HCT116 (cell line): ENCODE results near the gene GLYR1. TPM values are rescaled to one million over a fixed set of nuclear protein-coding genes. Genes with fewer than 3 reads are reported as not detected.

ENCODE experiments used
- ATAC-seq: fragments of 200-7000 bp; cut with Tn5 transposase; 2 replicates; pipeline ENCODE4 v1.9.1; 2020; ENCODE audit warnings: mild to moderate bottlenecking, moderate library complexity
- BruUV-seq: library from RNA; stranded (reverse); fragments of 400-500 nt; replicated peaks from 2 replicates; lab custom pipeline; 2021; lab: Mats Ljungman, UMichigan
- CTCF ChIA-PET: fragments of 300-600 bp; sonication (Branson Sonifier 250); formaldehyde crosslinking; loops from one replicate; lab custom pipeline; 2021; ENCODE audit warnings: antibody characterized with exemption; lab: Charles Lee
- POLR2A ChIA-PET: fragments of 300-600, 350-600 bp; sonication (Branson Sonifier 250); formaldehyde crosslinking; loops from one replicate; lab custom pipeline; 2021; ENCODE audit warnings: antibody characterized with exemption; lab: Charles Lee
- RAD21 ChIA-PET, 2 experiments: fragments of 300-600 bp; sonication (Branson Sonifier 250); formaldehyde crosslinking; loops; one replicate each; lab custom pipeline; 2023; ENCODE audit warnings: low total read pairs in 2 of 2; ENCODE audit not compliant: uncharacterized antibody in 2 of 2, unreplicated experiment in 2 of 2, low non-redundant PET in 1 of 2; lab: Charles Lee
- DNase-seq: peaks from one replicate; pipeline ENCODE4 v3.0.0-alpha.2; 2010; ENCODE audit warnings: low read depth, low spot score
- H2AFZ ChIP-seq: fragments of 200-600 bp; shearing (Covaris generic), sonication (generic); 2 replicates; pipeline ENCODE4 v1.6.1; 2017; ENCODE audit warnings: low read depth, mixed run types, mixed read lengths, antibody characterized with exemption, low read length; ENCODE audit not compliant: poor library complexity, severe bottlenecking
- H3K27ac ChIP-seq: 2 replicates; pipeline ENCODE4 v1.5.1; 2012; ENCODE audit warnings: low read depth, low read length
- H3K27me3 ChIP-seq: fragments of 200-600 bp; sonication (generic); 2 replicates; pipeline ENCODE4 v1.6.1; 2016; ENCODE audit warnings: mixed run types, low read length, mixed read lengths; ENCODE audit not compliant: insufficient read depth
- H3K36me3 ChIP-seq, 2 experiments: fragments of 200-500 bp in 1 of 2; fragments of 200-600 bp in 1 of 2; sonication (Bioruptor generic) in 1 of 2; sonication (generic) in 1 of 2; 2 replicates each; pipeline versions ENCODE4 v1.5.1 to v1.6.1; 2014 to 2016; ENCODE audit warnings: low read length in 2 of 2, inconsistent platforms in 1 of 2, mixed read lengths in 1 of 2, mixed run types in 1 of 2; ENCODE audit not compliant: insufficient read depth in 2 of 2, control insufficient read depth in 1 of 2
- H3K4me1 ChIP-seq, 2 experiments: fragments of 200-600 bp in 1 of 2; sonication (generic) in 1 of 2; 2 replicates each; pipeline versions ENCODE4 v1.5.1 to v1.6.1; 2012 to 2017; ENCODE audit warnings: low read length in 2 of 2, inconsistent platforms in 1 of 2, mild to moderate bottlenecking in 1 of 2, mixed read lengths in 1 of 2, mixed run types in 1 of 2, moderate library complexity in 1 of 2; ENCODE audit not compliant: insufficient read depth in 2 of 2, control insufficient read depth in 1 of 2
- H3K4me2 ChIP-seq: fragments of 200-600 bp; sonication (generic); 2 replicates; pipeline ENCODE4 v1.6.1; 2017; ENCODE audit warnings: mixed run types, low read length, mixed read lengths
- H3K4me3 ChIP-seq, 2 experiments: fragments of 200-600 bp in 1 of 2; sonication (generic) in 1 of 2; replicated peaks in 1 of 2; 2 replicates each; pipeline ENCODE4 v1.5.1; 2011 to 2016; ENCODE audit warnings: low read length in 2 of 2, control low read depth in 1 of 2, low read depth in 1 of 2, mild to moderate bottlenecking in 1 of 2, mixed read lengths in 1 of 2, mixed run types in 1 of 2
- H3K79me2 ChIP-seq: fragments of 200-600 bp; sonication (generic); 2 replicates; pipeline ENCODE4 v1.6.1; 2017; ENCODE audit warnings: mild to moderate bottlenecking, mixed run types, low read length, moderate library complexity, mixed read lengths; ENCODE audit not compliant: insufficient read depth
- H3K9ac ChIP-seq: fragments of 200-600 bp; sonication (generic); 2 replicates; pipeline ENCODE4 v1.6.1; 2016; ENCODE audit warnings: low read length, mixed read lengths
- H3K9me2 ChIP-seq: fragments of 200-600 bp; sonication (generic), shearing (Covaris generic); 2 replicates; pipeline ENCODE4 v1.6.1; 2017; ENCODE audit warnings: mixed run types, mild to moderate bottlenecking, moderate library complexity; ENCODE audit not compliant: insufficient read depth
- H3K9me3 ChIP-seq, 2 experiments: fragments of 200-500 bp in 1 of 2; fragments of 200-600 bp in 1 of 2; sonication (Bioruptor generic) in 1 of 2; sonication (generic) in 1 of 2; 2 replicates each; pipeline ENCODE4 v1.6.1; 2014 to 2017; ENCODE audit warnings: low read length in 2 of 2, mixed read lengths in 2 of 2, inconsistent platforms in 1 of 2, low read depth in 1 of 2, mild to moderate bottlenecking in 1 of 2, mixed run types in 1 of 2, moderate library complexity in 1 of 2; ENCODE audit not compliant: control insufficient read depth in 1 of 2, insufficient read depth in 1 of 2
- H4K20me1 ChIP-seq: fragments of 200-600 bp; sonication (generic), shearing (Covaris generic); 2 replicates; pipeline ENCODE4 v1.6.1; 2017; ENCODE audit warnings: mixed run types, mild to moderate bottlenecking, moderate library complexity; ENCODE audit not compliant: insufficient read depth
- CEBPB ChIP-seq: IDR thresholded peaks from 2 replicates; pipeline ENCODE4 v1.6.1; 2012; ENCODE audit warnings: low read depth
- EZH2 ChIP-seq: fragments of 200-600 bp; sonication (generic); IDR thresholded peaks from 2 replicates; pipeline ENCODE4 v1.6.1; 2017; ENCODE audit warnings: antibody characterized with exemption, mixed run types
- FOSL1 ChIP-seq: IDR thresholded peaks from 2 replicates; pipeline ENCODE4 v1.6.1; 2012; ENCODE audit warnings: low read depth
- JUND ChIP-seq: IDR thresholded peaks from 2 replicates; pipeline ENCODE4 v1.6.1; 2012
- POLR2AphosphoS5 ChIP-seq: IDR thresholded peaks from 2 replicates; pipeline ENCODE4 v1.6.1; 2011; ENCODE audit warnings: mild to moderate bottlenecking, low read depth, low read length, moderate library complexity
- SIN3A ChIP-seq: IDR thresholded peaks from 2 replicates; pipeline ENCODE4 v1.6.1; 2012; ENCODE audit warnings: low read depth
- SRF ChIP-seq: IDR thresholded peaks from 2 replicates; pipeline ENCODE4 v1.6.1; 2012; ENCODE audit warnings: low read depth
- YY1 ChIP-seq: IDR thresholded peaks from 2 replicates; pipeline ENCODE4 v1.6.1; 2011; ENCODE audit warnings: low read length, low read depth, moderate library complexity, mild to moderate bottlenecking; ENCODE audit not compliant: insufficient replicate concordance; ENCODE audit errors: extremely low read depth
- ZFX ChIP-seq: fragments of 450-650 bp; IDR thresholded peaks from 2 replicates; pipeline ENCODE4 v1.6.1; 2017
- ZNF274 ChIP-seq: fragments of 200-500 bp; sonication (Bioruptor generic); IDR thresholded peaks from 2 replicates; pipeline ENCODE4 v1.6.1; 2014; ENCODE audit warnings: mild to moderate bottlenecking, low read depth, low read length, inconsistent platforms
- intact Hi-C: fragments of 100-400 bp; cut with micrococcal nuclease; formaldehyde crosslinking; loops from 2 replicates; pipeline ENCODE4 v1.10.0; 2022
- total RNA-seq: library from RNA; stranded (reverse); gene quantifications from one replicate; pipeline ENCODE4 v1.2.1, GENCODE V29; 2021; ENCODE audit not compliant: unreplicated experiment
- TF ChIP-seq, protein P1 (sequence below): IDR thresholded peaks from 2 replicates; pipeline ENCODE4 v1.6.1; 2012
- TF ChIP-seq, protein P2 (sequence below): IDR thresholded peaks from 2 replicates; pipeline ENCODE4 v1.6.1; 2011; ENCODE audit warnings: mild to moderate bottlenecking, low read length, moderate library complexity; ENCODE audit not compliant: insufficient replicate concordance; ENCODE audit errors: extremely low read depth
- TF ChIP-seq, protein P3 (sequence below): IDR thresholded peaks from 2 replicates; pipeline ENCODE4 v1.6.1; 2012; ENCODE audit warnings: low read depth

GLYR1 gene
- total RNA-seq, 1 experiment from 2014 or later, result 50.0 TPM

DNA sequence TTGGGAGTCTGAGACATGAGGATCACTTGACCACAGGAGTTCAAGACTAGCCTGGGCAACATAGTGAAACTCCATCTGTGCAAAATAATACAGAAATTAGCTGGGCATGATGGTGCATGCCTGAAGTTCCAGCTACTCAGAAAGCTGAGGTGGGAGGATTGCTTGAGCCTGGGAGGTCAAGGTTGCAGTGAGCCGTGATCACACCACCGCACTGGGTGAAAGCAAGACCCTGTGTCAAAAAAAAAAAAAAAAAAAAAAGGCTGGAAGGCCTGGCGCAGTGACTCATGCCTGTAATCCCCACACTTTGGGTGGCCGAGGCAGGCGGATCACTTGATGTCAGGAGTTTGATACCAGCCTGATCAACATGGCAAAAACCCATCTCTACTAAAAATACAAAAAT is 8.3 kb upstream of the GLYR1 start (continued):
- TF ChIP-seq, protein P1, sequence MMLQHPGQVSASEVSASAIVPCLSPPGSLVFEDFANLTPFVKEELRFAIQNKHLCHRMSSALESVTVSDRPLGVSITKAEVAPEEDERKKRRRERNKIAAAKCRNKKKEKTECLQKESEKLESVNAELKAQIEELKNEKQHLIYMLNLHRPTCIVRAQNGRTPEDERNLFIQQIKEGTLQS, result no peak
- TF ChIP-seq CEBPB, result no peak
- TF ChIP-seq, all 23 proteins: peak for 0

DNA sequence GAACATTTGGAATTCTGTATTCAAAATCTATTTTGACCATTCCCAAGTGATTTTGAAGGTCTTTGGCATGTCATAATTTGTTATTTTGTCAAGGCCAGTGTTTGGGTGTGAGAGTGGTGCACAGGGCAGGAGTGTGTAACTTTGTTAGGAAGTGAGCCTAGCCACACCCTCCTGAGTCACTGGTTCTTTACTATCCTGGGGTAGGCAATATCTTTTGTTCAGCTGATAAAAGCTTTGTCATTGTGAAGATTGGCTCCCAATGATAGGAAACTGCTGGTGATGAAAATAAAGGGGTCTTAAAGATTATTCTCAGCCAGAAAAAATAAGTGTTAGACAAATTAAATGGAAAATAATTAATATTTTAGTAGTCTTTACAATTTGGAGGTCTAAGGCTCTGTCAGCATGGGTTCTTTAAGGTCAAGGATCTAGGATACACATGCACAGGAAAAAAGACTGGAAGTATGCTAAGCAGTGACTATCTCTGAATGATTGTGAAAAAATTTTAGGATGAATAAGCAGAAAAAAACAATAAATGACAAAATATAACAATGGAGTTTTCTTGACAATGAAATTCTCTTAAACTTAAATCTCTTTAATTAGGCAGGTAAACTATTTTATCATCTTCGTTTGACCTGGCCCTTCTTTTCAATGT is 5.3 kb upstream of the GLYR1 start:
- ChIA-PET RAD21 (no interaction called here), POLR2A (no interaction called here), CTCF (no interaction called here)
- DNase-seq (no peak), ATAC-seq (no peak)
- Histone ChIP-seq H3K79me2 (peaks cover 71% of the 10 kb centered on the region), H3K9ac (0 out of 2 replicates have a peak overlapping the region, but pooled peaks have one; percentile 13), H3K27me3 (no peaks in the 10 kb centered on the region), H3K4me3 (no peak overlapping the region), H3K27ac (no peak overlapping the region; the same call in 1 of the 2 replicates), H3K4me1 (peaks cover 9 to 29% of the 10 kb centered on the region in 2 experiments), H3K9me3 (no peaks in the 10 kb centered on the region), H4K20me1 (peaks cover 5% of the 10 kb centered on the region; the same call in 1 of the 2 replicates), H2AFZ (no peak overlapping the region), H3K9me2 (no peaks in the 10 kb centered on the region), H3K4me2 (peak overlapping the region; percentile 49), H3K36me3 (peaks cover 17% of the 10 kb centered on the region in 2 experiments; a peak in 3 of 4 replicates)
- intact Hi-C loops, result no loop called here
- BruUV-seq, result no TSS peak
- TF ChIP-seq, protein P2, sequence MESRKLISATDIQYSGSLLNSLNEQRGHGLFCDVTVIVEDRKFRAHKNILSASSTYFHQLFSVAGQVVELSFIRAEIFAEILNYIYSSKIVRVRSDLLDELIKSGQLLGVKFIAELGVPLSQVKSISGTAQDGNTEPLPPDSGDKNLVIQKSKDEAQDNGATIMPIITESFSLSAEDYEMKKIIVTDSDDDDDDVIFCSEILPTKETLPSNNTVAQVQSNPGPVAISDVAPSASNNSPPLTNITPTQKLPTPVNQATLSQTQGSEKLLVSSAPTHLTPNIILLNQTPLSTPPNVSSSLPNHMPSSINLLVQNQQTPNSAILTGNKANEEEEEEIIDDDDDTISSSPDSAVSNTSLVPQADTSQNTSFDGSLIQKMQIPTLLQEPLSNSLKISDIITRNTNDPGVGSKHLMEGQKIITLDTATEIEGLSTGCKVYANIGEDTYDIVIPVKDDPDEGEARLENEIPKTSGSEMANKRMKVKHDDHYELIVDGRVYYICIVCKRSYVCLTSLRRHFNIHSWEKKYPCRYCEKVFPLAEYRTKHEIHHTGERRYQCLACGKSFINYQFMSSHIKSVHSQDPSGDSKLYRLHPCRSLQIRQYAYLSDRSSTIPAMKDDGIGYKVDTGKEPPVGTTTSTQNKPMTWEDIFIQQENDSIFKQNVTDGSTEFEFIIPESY, result no peak
- TF ChIP-seq FOSL1 (no peak), ZNF274 (no peak), SIN3A (no peak), CEBPB (no peak), POLR2AphosphoS5 (no peak), SRF (no peak), ZFX (no peak), YY1 (no peak), EZH2 (no peak), JUND (no peak)
- TF ChIP-seq, protein P3, sequence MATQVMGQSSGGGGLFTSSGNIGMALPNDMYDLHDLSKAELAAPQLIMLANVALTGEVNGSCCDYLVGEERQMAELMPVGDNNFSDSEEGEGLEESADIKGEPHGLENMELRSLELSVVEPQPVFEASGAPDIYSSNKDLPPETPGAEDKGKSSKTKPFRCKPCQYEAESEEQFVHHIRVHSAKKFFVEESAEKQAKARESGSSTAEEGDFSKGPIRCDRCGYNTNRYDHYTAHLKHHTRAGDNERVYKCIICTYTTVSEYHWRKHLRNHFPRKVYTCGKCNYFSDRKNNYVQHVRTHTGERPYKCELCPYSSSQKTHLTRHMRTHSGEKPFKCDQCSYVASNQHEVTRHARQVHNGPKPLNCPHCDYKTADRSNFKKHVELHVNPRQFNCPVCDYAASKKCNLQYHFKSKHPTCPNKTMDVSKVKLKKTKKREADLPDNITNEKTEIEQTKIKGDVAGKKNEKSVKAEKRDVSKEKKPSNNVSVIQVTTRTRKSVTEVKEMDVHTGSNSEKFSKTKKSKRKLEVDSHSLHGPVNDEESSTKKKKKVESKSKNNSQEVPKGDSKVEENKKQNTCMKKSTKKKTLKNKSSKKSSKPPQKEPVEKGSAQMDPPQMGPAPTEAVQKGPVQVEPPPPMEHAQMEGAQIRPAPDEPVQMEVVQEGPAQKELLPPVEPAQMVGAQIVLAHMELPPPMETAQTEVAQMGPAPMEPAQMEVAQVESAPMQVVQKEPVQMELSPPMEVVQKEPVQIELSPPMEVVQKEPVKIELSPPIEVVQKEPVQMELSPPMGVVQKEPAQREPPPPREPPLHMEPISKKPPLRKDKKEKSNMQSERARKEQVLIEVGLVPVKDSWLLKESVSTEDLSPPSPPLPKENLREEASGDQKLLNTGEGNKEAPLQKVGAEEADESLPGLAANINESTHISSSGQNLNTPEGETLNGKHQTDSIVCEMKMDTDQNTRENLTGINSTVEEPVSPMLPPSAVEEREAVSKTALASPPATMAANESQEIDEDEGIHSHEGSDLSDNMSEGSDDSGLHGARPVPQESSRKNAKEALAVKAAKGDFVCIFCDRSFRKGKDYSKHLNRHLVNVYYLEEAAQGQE, result no peak
- TF ChIP-seq, protein P1, result no peak
